HG02642 (cell line): Measurements from ENCODE around the gene CBX4.

Source experiments
- ATAC-seq: cut with Tn5 transposase; IDR thresholded peaks from one replicate; pipeline ENCODE4 v1.9.1; 2021; ENCODE audit warnings: mild to moderate bottlenecking; ENCODE audit not compliant: unreplicated experiment, poor library complexity

CBX4 gene

GRCh38 chr17:79842656-79843473 is 3.6 kb upstream of the CBX4 start:
- no peak for ATAC-seq

GRCh38 chr17:79842136-79842655 is 3.0 kb upstream of the CBX4 start:
- no peak for ATAC-seq

- ATAC-seq = no peak
These were observed 2.3 kb upstream of the CBX4 start for GRCh38 chr17:79841369-79842135.

GRCh38 chr17:79840989-79841286 is 1.7 kb upstream of the CBX4 start:
- no peak for ATAC-seq

- no peak for ATAC-seq
These were observed 1.2 kb upstream of the CBX4 start for GRCh38 chr17:79840269-79840988.

GRCh38 chr17:79838522-79839274 is 542 bp downstream of the CBX4 start:
- ATAC-seq = peak; percentile 8

- ATAC-seq = no peak
These were observed 1.2 kb downstream of the CBX4 start for GRCh38 chr17:79837888-79838521.

- no peak for ATAC-seq
These were observed 2.0 kb downstream of the CBX4 start for GRCh38 chr17:79836972-79837887.

GRCh38 chr17:79836510-79836971 is 2.7 kb downstream of the CBX4 start:
- ATAC-seq = no peak

- ATAC-seq = no peak
These were observed 3.2 kb downstream of the CBX4 start for GRCh38 chr17:79835953-79836509.

- ATAC-seq = no peak
These were observed 3.8 kb downstream of the CBX4 start for GRCh38 chr17:79835470-79835899.

- no peak for ATAC-seq
These were observed 4.4 kb downstream of the CBX4 start for GRCh38 chr17:79834565-79835469.

GRCh38 chr17:79833744-79834564 is 5.3 kb downstream of the CBX4 start:
- no peak for ATAC-seq

GRCh38 chr17:79833110-79833450 is 6.2 kb downstream of the CBX4 start:
- no peak for ATAC-seq

- ATAC-seq = no peak
These were observed 6.8 kb downstream of the CBX4 start for GRCh38 chr17:79832218-79833109.
